ENCODE data around the gene ARHGEF2. TPM values are rescaled to one million over a fixed set of nuclear protein-coding genes. Genes with fewer than 3 reads are reported as not detected.

Gene ARHGEF2
- polyA plus RNA-seq (2013, experiment 1 of 2): 106 TPM
- 77.0 TPM for polyA plus RNA-seq (2013, experiment 2 of 2)

DNA sequence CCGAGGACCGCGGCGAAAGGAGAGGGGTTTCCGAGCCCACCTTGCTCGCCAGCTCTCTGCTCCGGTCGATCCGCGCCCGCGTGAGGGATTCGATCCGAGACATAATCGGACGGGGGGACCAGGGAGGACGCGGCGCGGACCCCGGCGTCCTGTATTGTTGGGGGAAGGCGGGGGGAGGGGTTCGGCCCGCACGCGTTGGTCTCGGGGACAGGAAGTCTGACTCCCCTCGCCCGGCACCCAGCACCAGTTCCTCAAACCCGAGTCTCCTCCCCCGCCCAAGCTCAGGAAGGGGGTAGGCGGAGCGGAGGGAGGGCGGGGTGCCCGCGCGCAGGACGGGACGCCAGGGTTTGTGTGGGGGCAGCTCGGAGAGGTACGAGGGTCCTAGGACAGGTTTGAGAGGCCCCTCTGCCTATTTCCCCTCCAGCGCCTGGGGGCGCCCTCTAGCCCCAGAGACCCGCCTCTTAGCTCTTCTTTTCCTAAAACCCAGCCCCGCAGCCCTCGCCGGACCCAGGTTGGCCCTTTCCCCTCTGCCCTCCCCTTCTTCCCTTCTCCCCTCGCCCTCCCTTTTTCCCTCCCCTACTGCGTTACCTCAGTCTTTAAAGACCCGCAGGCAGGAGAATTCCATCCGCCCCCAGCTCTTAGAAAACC is at the start of gene ARHGEF2:
Gene ARHGEF2, minus strand, starts transcription at position 223 of the 648 bp plus-strand sequence. Its CDS starts 120 bp downstream, at position 103.
- Histone ChIP-seq H3K27ac (ENCODE audit: low read depth, low read length, severe bottlenecking) (peak within 1 kb of the TSS; percentile 82), H3K36me3 (ENCODE audit: control insufficient read depth, insufficient read depth, low read length) (peaks cover 8% of the 10 kb centered on the region), H3K4me1 (ENCODE audit: control insufficient read depth, insufficient read depth, low read length, poor library complexity, severe bottlenecking) (peaks cover 56% of the 10 kb centered on the region), H3K9me3 (ENCODE audit: control insufficient read depth, low read length) (no peaks in the 10 kb centered on the region), H3K4me3 (ENCODE audit: extremely low read depth, insufficient read depth, low read length, poor library complexity, severe bottlenecking) (peak within 1 kb of the TSS; percentile 80)
- 0% methylated on average over 13 to 35 of the region's 52 CpGs for WGBS, 2 experiments (ENCODE audit: insufficient coverage in 2 of 2)

DNA sequence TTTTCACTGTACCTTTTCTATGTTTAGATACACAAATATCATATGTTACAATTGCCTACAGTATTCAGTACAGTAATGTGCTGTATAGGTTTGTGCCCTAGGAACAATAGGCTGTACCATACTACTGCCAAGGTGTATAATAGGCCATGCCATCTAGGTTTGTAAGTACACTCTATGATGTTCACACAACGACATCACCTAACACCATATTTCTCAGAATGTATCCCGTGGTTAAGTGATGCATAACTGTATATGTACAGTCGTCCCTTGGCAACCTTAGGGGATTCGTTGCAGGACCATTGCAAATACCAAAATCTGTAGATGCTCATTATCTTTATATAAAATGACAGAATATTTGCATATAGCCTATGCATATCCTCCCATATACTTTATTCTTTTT is 48.2 kb upstream of the ARHGEF2 start:
- WGBS, 2 experiments (ENCODE audit: insufficient coverage in 2 of 2): 100% methylated on average over 2 of the region's 4 CpGs; no CpG with 5 or more reads in 1 of the 2 experiments
- H3K4me3 ChIP-seq (ENCODE audit: extremely low read depth, insufficient read depth, low read length, poor library complexity, severe bottlenecking): no peak overlapping the region

DNA sequence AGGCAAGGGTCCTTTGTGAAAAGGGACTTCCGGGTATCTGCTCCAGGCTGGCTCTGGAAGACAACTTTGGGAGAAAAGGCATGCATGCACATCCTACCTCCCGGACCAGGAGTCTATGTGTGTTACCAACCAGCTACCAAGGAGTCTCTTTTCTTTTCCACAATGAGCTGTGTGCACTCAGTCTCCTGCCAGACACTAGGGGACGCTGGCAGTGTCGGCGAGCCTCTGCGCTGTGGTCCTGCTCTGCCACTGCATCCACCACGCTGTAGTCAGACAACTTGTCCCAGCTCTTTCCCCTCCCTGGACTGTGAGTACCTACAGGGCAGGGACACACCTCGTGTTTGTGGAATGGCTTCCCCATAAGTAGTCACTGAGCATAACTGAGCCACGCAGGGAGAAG is 47.5 kb upstream of the ARHGEF2 start:
- 11 to 18% methylated on average over 7 to 9 of the region's 9 CpGs for WGBS, 2 experiments (ENCODE audit: insufficient coverage in 2 of 2)
- Histone ChIP-seq H3K36me3 (ENCODE audit: control insufficient read depth, insufficient read depth, low read length) (no peaks in the 10 kb centered on the region), H3K4me1 (ENCODE audit: control insufficient read depth, insufficient read depth, low read length, poor library complexity, severe bottlenecking) (peaks cover 4% of the 10 kb centered on the region), H3K4me3 (ENCODE audit: extremely low read depth, insufficient read depth, low read length, poor library complexity, severe bottlenecking) (no peak overlapping the region), H3K27ac (ENCODE audit: low read depth, low read length, severe bottlenecking) (no peak overlapping the region), H3K9me3 (ENCODE audit: control insufficient read depth, low read length) (no peaks in the 10 kb centered on the region)

More for the DNA sequence above, 48.2 kb upstream of the ARHGEF2 start:
- H3K36me3 ChIP-seq (ENCODE audit: control insufficient read depth, insufficient read depth, low read length): no peaks in the 10 kb centered on the region
- no peaks in the 10 kb centered on the region for H3K9me3 ChIP-seq (ENCODE audit: control insufficient read depth, low read length)
- no peak overlapping the region for H3K27ac ChIP-seq (ENCODE audit: low read depth, low read length, severe bottlenecking)
- no peaks in the 10 kb centered on the region for H3K4me1 ChIP-seq (ENCODE audit: control insufficient read depth, insufficient read depth, low read length, poor library complexity, severe bottlenecking)

DNA sequence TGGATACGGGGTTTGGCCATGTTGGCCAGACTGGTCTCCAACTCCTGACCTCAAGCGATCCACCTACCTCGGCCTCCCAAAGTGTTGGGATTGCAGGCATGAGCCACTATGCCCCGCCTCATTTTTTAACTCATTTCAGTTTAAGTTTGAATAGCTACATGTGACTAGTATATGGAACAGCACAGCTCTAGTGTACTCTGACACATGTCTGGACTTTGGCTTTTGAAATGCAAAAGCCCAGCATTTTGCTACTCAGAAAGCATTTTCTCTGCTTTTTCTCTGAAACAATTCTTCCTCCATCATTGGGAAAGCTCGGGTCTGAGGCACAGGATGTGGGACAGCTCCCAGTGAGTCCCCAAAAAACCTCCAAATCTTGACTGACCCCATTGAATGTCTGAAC is 46.5 kb upstream of the ARHGEF2 start:
- H3K27ac ChIP-seq (ENCODE audit: low read depth, low read length, severe bottlenecking): no peak overlapping the region
- WGBS, 2 experiments (ENCODE audit: insufficient coverage in 2 of 2): 71 to 98% methylated on average over 1 to 5 of the region's 5 CpGs
- H3K4me3 ChIP-seq (ENCODE audit: extremely low read depth, insufficient read depth, low read length, poor library complexity, severe bottlenecking): no peak overlapping the region
- H3K36me3 ChIP-seq (ENCODE audit: control insufficient read depth, insufficient read depth, low read length): peaks cover 1% of the 10 kb centered on the region
- H3K9me3 ChIP-seq (ENCODE audit: control insufficient read depth, low read length): no peaks in the 10 kb centered on the region
- H3K4me1 ChIP-seq (ENCODE audit: control insufficient read depth, insufficient read depth, low read length, poor library complexity, severe bottlenecking): peaks cover 4% of the 10 kb centered on the region

DNA sequence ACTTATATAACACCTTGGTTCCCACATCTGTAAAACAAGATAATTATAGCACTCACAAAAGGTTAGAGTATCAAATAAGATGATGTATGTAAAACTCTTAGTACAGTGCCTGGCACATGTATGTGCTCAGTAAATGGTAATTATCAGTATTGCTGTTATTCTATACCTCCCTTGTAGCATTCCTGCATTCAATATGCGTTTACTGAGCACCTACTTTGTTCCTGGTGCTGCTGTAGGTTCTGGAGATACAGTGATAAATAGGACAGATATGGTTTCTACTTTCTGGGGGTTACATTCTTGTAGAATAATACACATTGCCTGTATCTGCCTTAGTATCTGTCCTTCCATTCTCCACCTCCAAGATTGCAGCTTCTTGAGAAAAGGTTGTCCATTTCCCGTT is 43.6 kb upstream of the ARHGEF2 start:
- H3K36me3 ChIP-seq (ENCODE audit: control insufficient read depth, insufficient read depth, low read length): peaks cover 30% of the 10 kb centered on the region
- no peaks in the 10 kb centered on the region for H3K9me3 ChIP-seq (ENCODE audit: control insufficient read depth, low read length)
- H3K4me3 ChIP-seq (ENCODE audit: extremely low read depth, insufficient read depth, low read length, poor library complexity, severe bottlenecking): no peak overlapping the region
- 64 to 100% methylated on average over 1 of the region's 2 CpGs for WGBS, 2 experiments (ENCODE audit: insufficient coverage in 2 of 2)
- H3K27ac ChIP-seq (ENCODE audit: low read depth, low read length, severe bottlenecking): no peak overlapping the region
- H3K4me1 ChIP-seq (ENCODE audit: control insufficient read depth, insufficient read depth, low read length, poor library complexity, severe bottlenecking): peaks cover 8% of the 10 kb centered on the region

DNA sequence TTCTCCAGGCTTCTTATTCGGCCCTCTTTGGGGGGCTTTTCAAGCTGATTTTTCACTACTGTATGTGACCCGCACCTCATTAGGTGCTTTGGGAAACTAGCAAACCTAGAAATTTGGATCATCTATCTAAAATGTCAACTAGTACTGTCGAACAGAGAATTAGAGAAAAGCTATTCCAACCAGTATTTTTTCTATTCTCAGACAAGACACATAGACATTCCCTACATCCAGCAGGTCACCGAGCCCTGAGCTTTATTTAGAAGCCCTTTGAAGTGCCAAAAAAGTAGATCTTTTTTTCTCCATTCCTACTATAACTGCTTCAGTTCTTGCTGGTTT is 42.7 kb upstream of the ARHGEF2 start:
- Histone ChIP-seq H3K9me3 (ENCODE audit: control insufficient read depth, low read length) (no peaks in the 10 kb centered on the region), H3K27ac (ENCODE audit: low read depth, low read length, severe bottlenecking) (no peak overlapping the region), H3K4me1 (ENCODE audit: control insufficient read depth, insufficient read depth, low read length, poor library complexity, severe bottlenecking) (peaks cover 8% of the 10 kb centered on the region), H3K4me3 (ENCODE audit: extremely low read depth, insufficient read depth, low read length, poor library complexity, severe bottlenecking) (peak overlapping the region; percentile 67), H3K36me3 (ENCODE audit: control insufficient read depth, insufficient read depth, low read length) (peaks cover 39% of the 10 kb centered on the region)
- 11 to 33% methylated on average over 3 to 4 of the region's 4 CpGs for WGBS, 2 experiments (ENCODE audit: insufficient coverage in 2 of 2)

DNA sequence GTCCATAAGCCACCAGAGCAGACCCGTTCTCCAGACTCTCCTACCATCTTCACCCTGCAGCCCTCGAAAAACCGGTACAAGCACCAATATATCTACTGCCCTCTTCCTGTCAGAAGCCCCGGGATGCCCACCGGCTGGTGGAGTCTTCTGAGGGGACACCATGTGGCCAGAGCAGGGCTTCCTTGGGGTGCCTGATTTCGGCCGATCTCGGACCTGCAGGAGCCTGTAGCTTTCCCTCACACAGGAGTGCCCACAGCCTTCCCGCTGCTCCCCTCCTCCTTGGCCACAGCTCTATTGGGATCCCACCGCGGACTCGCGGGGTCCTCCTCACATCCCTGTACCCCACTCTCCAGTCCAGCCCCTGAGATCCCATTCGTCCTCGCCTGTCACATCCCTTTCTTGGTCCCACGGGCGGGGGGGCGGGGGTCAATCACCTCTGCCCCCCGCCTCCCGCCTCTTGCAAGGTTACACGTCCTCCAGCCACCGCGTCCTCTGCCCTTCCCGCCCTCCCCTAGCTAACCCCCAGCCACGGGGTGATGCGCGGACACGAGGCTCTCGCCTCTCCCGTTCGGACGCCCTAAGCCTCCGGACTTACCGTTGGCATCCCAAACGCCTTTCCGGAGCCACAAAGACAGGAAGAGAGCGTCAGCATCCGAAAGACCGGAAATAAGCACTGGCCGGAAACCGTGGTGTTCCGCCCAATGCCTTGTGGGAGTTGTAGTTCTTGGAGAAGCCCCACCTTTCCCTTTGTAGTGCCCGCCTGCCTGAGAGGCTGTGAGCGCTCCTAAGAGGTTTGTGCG is 42.1 kb upstream of the ARHGEF2 start, which contains the start of gene SSR2:
Gene SSR2, minus strand, starts transcription at position 659 of the 800 bp plus-strand sequence. CDS start 784 bp downstream, outside the sequence.
- peak within 1 kb of the TSS; percentile 67 for H3K4me3 ChIP-seq (ENCODE audit: extremely low read depth, insufficient read depth, low read length, poor library complexity, severe bottlenecking)
- no peaks in the 10 kb centered on the region for H3K9me3 ChIP-seq (ENCODE audit: control insufficient read depth, low read length)
- H3K27ac ChIP-seq (ENCODE audit: low read depth, low read length, severe bottlenecking): peak within 1 kb of the TSS; percentile 5
- H3K4me1 ChIP-seq (ENCODE audit: control insufficient read depth, insufficient read depth, low read length, poor library complexity, severe bottlenecking): peaks cover 8% of the 10 kb centered on the region
- 0 to 1% methylated on average over 37 to 42 of the region's 45 CpGs for WGBS, 2 experiments (ENCODE audit: insufficient coverage in 2 of 2)
- peaks cover 44% of the 10 kb centered on the region for H3K36me3 ChIP-seq (ENCODE audit: control insufficient read depth, insufficient read depth, low read length)

DNA sequence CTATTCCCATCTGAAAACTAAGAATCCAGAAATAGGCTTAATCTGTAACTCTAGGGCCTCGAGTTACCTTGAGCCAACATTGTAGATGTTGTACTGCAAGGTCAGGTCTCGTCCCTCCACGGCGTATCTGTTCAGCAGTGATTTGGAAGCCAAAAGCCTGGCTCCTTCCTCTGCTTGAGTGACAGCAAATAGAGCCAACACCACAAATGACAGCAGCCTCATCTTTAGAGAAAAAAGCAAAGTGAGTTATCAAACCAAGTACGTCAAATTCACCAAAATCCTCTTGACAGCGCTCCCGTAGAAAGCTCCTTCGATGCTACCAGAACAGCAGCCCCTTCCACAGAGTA is 41.6 kb upstream of the ARHGEF2 start:
- H3K9me3 ChIP-seq (ENCODE audit: control insufficient read depth, low read length): no peaks in the 10 kb centered on the region
- peak overlapping the region; percentile 67 for H3K4me3 ChIP-seq (ENCODE audit: extremely low read depth, insufficient read depth, low read length, poor library complexity, severe bottlenecking)
- H3K4me1 ChIP-seq (ENCODE audit: control insufficient read depth, insufficient read depth, low read length, poor library complexity, severe bottlenecking): peaks cover 8% of the 10 kb centered on the region
- H3K36me3 ChIP-seq (ENCODE audit: control insufficient read depth, insufficient read depth, low read length): peaks cover 48% of the 10 kb centered on the region
- no peak overlapping the region for H3K27ac ChIP-seq (ENCODE audit: low read depth, low read length, severe bottlenecking)
- WGBS, 2 experiments (ENCODE audit: insufficient coverage in 2 of 2): 63 to 71% methylated on average over 8 of the region's 8 CpGs

DNA sequence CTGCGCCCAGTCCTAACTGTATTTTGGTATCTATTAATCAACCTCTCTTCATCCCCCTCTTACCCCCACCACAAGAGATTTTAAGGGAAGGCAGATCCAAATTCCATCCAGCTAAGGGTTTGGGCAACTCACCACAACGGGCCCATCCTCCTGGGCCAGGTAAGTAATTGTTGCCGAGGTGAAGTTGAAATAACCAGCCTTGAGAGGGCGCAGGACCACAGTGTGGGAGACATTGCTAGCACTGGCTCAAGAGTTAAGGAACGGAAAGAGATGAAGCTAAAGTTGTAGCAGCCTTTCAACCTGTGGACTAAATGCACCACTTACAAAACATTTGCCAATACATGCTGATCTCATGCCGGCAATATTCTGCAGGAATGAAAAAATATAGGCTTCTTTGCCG is 36.5 kb upstream of the ARHGEF2 start:
- WGBS, 2 experiments (ENCODE audit: insufficient coverage in 2 of 2): 95% methylated on average over 6 of the region's 7 CpGs
- H3K4me1 ChIP-seq (ENCODE audit: control insufficient read depth, insufficient read depth, low read length, poor library complexity, severe bottlenecking): peaks cover 4% of the 10 kb centered on the region
- H3K27ac ChIP-seq (ENCODE audit: low read depth, low read length, severe bottlenecking): no peak overlapping the region
- H3K36me3 ChIP-seq (ENCODE audit: control insufficient read depth, insufficient read depth, low read length): peaks cover 98% of the 10 kb centered on the region
- H3K4me3 ChIP-seq (ENCODE audit: extremely low read depth, insufficient read depth, low read length, poor library complexity, severe bottlenecking): no peak overlapping the region
- H3K9me3 ChIP-seq (ENCODE audit: control insufficient read depth, low read length): no peaks in the 10 kb centered on the region

DNA sequence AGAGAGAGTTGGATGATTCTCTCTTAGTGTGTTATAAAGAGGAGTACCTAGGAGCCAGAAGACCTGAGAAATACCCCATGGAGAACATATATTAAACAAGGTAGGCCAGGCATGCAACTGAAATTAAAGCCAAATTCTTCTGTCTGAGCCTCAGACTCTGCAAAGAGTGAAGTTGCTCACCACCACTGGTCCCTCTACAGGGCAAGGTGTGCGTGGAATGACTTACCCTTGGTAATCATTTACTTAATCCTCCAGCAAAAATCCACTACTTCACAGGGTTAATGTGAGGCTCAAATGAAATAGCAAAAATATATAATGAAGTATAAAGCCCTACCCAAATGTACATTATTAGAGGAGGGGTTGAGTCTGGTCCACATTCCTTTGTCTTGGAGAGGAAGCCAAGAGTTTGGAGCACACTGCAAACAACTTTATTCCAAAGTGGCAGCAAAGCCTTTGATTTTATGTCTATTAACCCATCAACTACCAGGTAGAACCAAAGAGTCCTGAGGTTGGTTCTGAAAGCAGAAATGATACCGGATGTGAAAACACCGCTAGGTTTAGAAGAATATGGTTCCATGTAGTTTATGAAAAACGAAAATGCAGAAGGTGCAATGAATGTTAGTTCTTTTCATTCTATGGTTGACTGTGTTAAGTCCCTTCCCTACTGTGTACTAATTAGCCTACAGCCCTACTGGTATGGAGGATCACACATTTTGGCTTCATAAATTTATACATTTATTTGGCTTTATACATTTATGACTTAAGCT is 33.9 kb upstream of the ARHGEF2 start:
- 93 to 100% methylated on average over 1 to 3 of the region's 4 CpGs for WGBS, 2 experiments (ENCODE audit: insufficient coverage in 2 of 2)
- H3K4me1 ChIP-seq (ENCODE audit: control insufficient read depth, insufficient read depth, low read length, poor library complexity, severe bottlenecking): no peaks in the 10 kb centered on the region
- peaks cover 86% of the 10 kb centered on the region for H3K36me3 ChIP-seq (ENCODE audit: control insufficient read depth, insufficient read depth, low read length)
- H3K4me3 ChIP-seq (ENCODE audit: extremely low read depth, insufficient read depth, low read length, poor library complexity, severe bottlenecking): no peak overlapping the region
- H3K9me3 ChIP-seq (ENCODE audit: control insufficient read depth, low read length): no peaks in the 10 kb centered on the region
- H3K27ac ChIP-seq (ENCODE audit: low read depth, low read length, severe bottlenecking): no peak overlapping the region

All from mesodermal cell (in vitro differentiated cells).